ENCODE data around the gene KDM1B.
A peak's percentile ranks its signal among the peaks of the same experiment; 100 is the strongest.
"Not testable (repeated sequence)": the region's sequence is repeated elsewhere in the genome, so short reads cannot be mapped to it uniquely, and the experiment has no call there.

Gene KDM1B

DNA sequence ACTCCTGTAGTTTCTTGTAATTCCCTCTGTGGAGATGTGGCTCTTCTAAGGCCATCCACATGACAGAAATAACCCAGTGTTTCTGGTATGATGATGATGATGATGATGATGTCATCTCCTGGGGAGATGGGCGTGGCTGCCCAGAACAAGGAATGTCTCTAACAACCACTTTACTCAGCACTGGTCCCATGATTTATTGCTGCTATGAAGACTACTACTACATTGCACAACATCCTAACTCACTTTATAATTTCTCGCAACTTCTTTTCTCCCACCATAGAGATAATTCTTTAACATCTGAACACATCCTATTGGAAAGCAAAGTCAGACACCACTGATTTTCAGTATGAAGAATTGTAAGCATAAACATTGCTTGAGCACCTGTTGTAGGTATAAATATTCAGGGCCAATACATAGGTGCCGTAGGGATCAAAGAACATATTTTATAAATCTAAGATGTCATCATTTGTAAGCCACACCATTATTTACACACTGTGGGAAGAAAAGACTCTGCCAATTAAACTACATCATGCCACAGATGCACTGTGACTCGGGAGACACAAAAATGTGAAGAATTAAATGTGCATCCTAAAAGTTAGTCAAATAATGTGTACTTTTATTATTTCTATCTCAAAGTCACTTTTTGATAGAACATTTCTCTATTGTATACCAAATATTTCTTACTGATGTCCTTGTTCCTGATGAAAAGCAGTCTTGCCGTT is 6.8 kb upstream of the KDM1B start:
- no peak for DNase-seq (ENCODE audit: low read depth in 1 of 2, low spot score in 1 of 2)

DNA sequence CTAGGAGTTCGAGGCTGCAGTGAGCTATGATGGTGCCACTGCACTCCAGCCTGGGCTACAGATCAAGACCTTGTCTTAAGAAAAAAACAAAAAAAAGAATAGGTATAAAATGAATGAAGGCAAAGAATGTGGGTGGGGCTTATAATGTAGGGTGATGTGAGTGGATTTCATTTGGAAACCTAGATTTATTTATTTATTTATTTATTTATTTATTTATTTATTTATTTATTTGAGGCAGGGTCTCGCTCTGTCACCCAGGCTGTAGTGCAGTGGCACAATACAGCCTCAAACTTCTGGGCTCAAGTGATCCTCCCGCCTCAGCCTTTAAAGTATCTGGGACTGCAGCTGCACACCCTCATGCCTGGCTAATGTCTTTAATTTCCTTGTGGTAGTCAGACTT is 3.8 kb upstream of the KDM1B start:
- not testable (repeated sequence) for DNase-seq (ENCODE audit: low read depth in 1 of 2, low spot score in 1 of 2)

DNA sequence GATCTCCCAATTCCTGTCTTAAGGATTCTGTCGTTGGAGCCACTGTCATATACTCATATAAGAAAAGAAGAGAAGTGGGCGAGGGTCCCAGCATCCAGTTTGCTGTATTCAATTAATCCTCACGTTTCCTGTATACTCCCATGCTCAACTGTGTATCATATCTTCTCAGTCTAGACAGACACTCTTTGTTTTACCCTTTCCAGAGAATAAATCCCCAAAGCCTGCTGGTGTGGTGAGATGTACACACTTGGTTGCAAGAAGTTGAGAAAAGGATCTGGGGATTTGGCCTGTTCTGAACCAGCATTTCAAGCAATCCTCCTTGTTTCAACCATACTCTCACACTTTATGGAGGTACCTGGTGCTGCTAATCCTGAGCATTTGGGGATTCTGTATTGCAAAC is 3.4 kb upstream of the KDM1B start:
- no peak for DNase-seq (ENCODE audit: low read depth in 1 of 2, low spot score in 1 of 2)

GRCh38 chr6:18153311-18153703 is 1.9 kb upstream of the KDM1B start:
- no peak for DNase-seq (ENCODE audit: low read depth in 1 of 2, low spot score in 1 of 2)

DNA sequence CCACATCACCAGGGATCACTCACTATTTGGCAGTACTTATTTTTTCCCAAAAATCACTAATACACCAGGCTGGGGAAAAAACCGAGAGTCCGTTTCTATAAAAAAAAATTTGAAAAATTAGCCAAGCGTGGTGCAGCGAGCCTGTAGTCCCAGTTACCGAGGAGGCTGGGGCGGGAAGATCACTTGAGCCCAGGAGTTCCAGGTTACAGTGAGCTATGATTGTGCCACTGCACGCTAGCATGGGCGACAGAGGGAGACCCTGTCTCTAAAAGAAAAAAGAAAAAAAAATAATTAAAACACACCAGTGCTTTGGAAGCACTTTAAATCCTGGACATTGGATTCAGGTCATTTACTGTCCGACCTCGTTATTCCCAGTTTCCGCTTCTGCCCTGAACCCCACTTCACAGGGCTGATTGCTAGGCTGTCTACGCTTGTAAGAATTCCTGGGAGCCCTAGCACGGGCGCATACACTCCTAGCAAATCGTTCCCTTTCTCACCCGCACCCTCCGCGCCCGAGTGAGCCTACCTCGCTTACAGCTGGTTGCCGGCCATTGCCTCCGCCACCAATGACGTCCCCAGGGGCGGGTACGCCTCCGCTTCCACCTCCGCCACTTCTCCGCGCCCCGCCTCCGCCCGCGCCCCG is 594 bp upstream of the KDM1B start, which contains the start of gene TPMT:
Gene TPMT (minus strand): TSS at position 571 of the 643 bp plus-strand sequence. CDS start 5,950 bp downstream, outside the sequence.
- no peak for DNase-seq (ENCODE audit: low read depth in 1 of 2, low spot score in 1 of 2)

DNA sequence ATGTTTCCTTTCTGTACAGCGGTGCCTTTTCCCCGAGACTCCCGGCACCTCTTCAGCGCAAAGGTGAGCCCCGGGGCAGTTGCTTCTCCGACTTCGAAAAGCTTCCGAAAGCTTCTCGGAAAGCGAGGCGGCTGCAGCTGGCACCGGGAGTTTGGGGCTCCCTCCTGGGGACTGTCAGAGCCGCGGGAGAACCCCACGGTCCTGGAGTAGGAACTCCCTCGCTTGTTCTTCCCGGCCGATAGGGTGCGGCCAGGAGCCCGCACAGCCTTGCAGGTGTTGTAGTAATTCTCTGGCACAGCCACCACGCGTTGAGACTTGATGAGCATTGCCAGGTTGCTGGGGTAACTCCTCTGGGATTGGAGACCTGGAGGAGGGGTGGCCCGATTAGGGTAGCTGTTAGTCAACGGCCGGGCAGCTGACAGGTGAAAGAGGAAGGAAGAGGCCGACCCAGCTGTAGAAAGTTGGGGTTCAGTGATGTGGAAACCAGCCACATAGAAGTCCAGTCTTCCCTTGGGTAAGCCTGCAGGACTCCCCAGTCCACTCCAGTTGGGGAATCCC is 721 bp downstream of the KDM1B start:
- peak in 1 of 2 donors; percentile 26 for DNase-seq (ENCODE audit: low read depth in 1 of 2, low spot score in 1 of 2)

GRCh38 chr6:18160911-18161310 is 5.7 kb downstream of the KDM1B start:
- DNase-seq (ENCODE audit: low read depth in 1 of 2, low spot score in 1 of 2) = no peak

DNA sequence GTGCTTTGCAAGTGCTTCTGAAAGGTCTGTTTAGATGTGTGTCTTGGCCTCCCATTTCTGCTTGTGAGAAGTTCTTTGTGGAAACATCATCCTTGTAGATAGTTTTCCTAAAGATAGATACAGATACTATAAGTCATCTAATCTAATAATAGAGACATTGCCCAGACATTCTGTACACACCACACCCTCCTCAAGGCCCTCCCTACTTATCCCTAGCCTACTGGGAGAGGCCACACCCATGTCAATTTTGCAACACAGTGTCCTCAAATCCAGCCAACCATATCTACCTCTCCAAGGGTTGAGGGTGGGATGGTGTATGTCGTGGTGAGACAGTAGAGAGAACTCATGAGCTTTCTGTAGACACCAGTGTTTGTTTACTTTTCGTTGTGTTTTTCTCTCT is 6.2 kb downstream of the KDM1B start:
- DNase-seq (ENCODE audit: low read depth in 1 of 2, low spot score in 1 of 2) = no peak

DNA sequence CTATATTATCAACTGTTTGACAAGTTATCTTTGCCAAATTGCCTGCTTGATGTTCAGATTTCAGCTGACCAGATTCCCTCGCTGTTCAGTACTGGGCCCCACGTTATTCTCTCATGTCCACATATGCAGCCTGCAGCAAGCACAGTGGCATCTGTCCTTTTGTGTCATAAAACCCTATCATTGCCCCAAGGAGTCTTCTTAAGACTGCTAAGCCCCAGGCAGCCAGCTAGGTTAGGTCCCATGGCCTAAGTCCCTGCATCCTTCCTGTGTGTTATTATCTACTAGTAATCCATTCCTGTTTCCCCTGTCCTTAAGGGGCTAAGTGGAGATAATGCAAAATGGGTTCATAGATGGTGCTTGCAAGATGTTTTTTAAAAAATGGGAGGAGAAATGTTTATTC is 7.2 kb downstream of the KDM1B start:
- no peak for DNase-seq (ENCODE audit: low read depth in 1 of 2, low spot score in 1 of 2)

DNA sequence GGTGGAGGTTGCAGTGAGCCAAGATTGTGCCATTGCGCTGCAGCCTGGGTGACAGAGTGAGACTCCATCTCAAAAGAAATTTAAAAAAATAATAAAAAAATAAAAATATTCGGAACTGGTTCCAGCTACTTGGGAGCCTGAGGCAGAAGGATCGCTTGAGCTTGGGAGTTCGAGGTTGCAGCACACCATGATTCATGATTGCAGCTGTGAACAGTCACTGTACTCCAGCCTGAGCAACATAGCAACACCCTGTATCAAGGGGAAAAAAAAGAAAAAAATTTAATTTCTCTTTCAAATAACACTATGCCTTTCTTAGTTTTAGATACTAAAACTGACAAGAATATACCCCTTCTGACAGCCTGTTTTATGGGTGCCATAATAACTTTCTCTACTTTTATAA is 10.5 kb downstream of the KDM1B start:
- DNase-seq (ENCODE audit: low read depth in 1 of 2, low spot score in 1 of 2) = no peak

GRCh38 chr6:18166312-18167036 is 11.3 kb downstream of the KDM1B start:
- DNase-seq (ENCODE audit: low read depth in 1 of 2, low spot score in 1 of 2) = no peak

GRCh38 chr6:18168264-18168663 is 13.0 kb downstream of the KDM1B start:
- no peak for DNase-seq (ENCODE audit: low read depth in 1 of 2, low spot score in 1 of 2)

DNA sequence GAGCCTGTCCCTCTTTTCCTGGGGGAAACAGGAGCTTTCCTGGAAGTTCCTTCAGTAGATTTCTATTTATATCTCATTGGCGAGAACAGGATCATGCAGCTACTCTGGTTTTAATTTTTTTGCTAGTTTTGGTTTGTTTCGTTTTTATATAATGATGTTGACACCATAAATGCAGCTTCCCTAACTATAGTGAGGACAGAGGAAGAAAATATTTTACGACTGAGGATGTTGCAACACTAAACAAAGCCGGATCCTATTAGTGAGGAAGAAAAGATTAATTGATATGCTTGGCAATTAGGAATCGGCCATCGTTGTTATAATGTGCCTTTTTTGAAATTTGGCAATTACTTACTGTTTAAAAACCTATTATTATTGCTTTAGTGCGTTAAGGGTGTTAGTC is 16.6 kb downstream of the KDM1B start:
- DNase-seq (ENCODE audit: low read depth in 1 of 2, low spot score in 1 of 2) = no peak

DNA sequence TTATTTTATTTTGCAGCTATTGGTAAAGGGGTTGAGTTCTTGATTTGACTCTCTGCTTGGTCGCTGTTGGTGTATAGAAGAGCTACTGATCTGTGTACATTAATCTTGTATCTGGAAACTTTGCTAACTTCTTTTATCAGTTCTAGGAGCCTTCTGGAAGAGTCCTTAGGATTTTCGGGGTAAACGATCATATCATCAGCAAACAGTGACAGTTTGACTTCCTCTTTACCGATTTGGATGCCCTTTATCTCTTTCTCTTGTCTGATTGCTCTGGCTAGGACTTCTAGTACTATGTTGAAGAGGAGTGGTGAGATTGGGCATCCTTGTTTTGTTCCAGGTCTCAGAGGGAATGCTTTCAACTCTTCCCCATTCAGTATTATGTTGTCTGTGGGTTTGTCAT is 21.0 kb downstream of the KDM1B start:
- DNase-seq (ENCODE audit: low read depth in 1 of 2, low spot score in 1 of 2) = not testable (repeated sequence)

DNA sequence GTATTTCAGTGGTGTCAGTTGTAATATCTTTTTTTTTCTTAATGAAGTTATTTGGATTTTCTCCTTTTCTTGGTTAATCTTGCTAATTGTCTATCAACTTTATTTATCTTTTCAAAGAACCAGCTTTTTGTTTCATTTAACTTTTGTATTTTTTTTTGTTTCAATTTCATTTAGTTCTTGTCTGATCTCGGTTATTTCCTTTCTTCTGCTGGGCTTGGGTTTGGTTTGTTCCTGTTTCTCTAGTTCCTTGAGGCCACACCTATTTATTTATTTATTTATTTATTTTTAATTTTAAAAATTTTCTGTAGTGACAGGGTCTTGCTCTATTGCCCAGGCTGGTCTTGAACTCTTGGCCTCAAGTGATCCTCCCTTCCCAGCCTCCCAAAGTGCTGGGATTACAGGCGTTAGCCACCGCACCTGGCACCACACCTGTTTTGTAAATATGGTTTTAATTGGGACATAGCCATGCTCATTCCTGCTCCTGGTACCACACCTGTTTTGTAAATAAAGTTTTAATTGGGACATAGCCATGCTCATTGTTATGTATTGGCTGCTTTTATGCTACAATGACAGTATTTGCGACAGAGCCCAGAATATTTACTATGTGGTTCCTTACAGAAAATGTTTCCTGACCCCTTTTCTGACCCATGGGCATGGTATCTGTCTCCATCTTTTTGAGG is 22.2 kb downstream of the KDM1B start:
- no peak for DNase-seq (ENCODE audit: low read depth in 1 of 2, low spot score in 1 of 2)

GRCh38 chr6:18178960-18179615 is 23.9 kb downstream of the KDM1B start:
- DNase-seq (ENCODE audit: low read depth in 1 of 2, low spot score in 1 of 2) = no peak

DNA sequence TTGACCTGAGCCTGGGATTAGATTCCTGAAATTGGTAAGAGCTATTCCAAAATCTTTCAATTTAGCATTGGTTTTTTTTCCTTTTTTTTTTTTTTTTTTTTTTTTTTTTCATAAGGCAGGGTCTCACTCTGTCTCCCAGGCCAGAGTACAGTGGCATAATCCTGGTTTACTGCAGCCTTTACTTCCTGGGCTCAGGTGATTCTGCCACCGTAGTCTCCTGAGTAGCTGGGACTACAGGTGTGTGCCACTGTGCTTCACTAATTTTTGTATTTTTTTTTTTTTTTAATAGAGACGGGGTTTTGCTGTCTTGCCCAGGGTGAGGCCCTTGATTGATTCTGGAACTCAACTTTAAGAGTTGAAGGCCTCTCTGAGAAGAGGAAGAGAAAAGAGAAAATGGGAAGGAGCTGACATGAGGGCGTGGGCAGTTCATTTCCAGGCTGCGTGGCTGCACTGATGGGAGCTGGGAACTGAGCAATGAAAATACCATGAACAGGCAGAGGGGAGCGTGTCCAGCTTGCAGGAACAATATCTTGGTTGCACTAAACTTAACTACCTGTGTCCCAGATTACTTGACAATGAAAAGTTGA is 24.6 kb downstream of the KDM1B start:
- no peak for DNase-seq (ENCODE audit: low read depth in 1 of 2, low spot score in 1 of 2)

GRCh38 chr6:18182568-18182967 is 27.3 kb downstream of the KDM1B start:
- no peak for DNase-seq (ENCODE audit: low read depth in 1 of 2, low spot score in 1 of 2)

DNA sequence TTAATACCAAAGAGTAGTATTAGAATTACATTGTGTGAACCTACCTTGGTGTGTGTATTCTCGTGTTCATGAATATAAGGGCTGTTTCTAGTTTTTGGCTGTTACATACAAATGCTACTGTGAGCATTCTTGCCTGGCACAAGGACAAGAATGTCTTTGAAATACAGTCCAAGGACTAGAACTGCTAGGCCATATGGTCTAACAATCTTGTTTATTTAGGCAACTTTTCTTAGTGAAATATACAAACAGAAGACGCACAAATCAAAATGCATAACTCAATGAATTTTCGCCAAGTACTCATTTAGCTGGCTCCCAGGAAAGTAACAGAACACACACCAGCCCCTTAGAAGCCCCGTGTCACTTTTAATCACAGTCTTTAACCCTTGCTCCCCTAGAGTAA is 28.5 kb downstream of the KDM1B start:
- DNase-seq (ENCODE audit: low read depth in 1 of 2, low spot score in 1 of 2) = no peak

GRCh38 chr6:18185624-18186023 is 30.4 kb downstream of the KDM1B start:
- no peak for DNase-seq (ENCODE audit: low read depth in 1 of 2, low spot score in 1 of 2)

All from activated CD4-positive, alpha-beta T cell treated with anti-CD3 and anti-CD28 coated beads, Interleukin-2, amount 50 U/mL, for 24 hours (primary cell).